ENCODE data around the gene WNK1. TPM values are rescaled to one million over a fixed set of nuclear protein-coding genes. Genes with fewer than 3 reads are reported as not detected.
"Not testable (repeated sequence)": the region's sequence is repeated elsewhere in the genome, so short reads cannot be mapped to it uniquely, and the experiment has no call there.

Gene WNK1
- total and polyA plus RNA-seq, 12 donors: 43.5 to 408 (median 304) TPM

GRCh38 chr12:846421-846820 lies 94.0 kb downstream of the WNK1 start:
- Histone ChIP-seq H3K4me1 (peaks cover 0 to 44% (median 24%) of the 10 kb centered on the region in 9 donors), H3K4me3 (no peak overlapping the region), H3K36me3 (peaks cover 0 to 43% (median 0%) of the 10 kb centered on the region in 9 donors), H3K27ac (no peak overlapping the region), H3K27me3 (no peaks in the 10 kb centered on the region), H3K9me3 (no peaks in the 10 kb centered on the region)
- no peak for ATAC-seq
- no peak for TF ChIP-seq CTCF (IDR thresholded peaks at IDR 0.05)
- 72 to 81% methylated on average over 2 of the region's 2 CpGs for WGBS, 2 donors
- intact Hi-C loops (cut with DNase I): no loop called here
- DNase-seq: no peak

GRCh38 chr12:848173-848865 lies 95.9 kb downstream of the WNK1 start:
- no peak for TF ChIP-seq CTCF (IDR thresholded peaks at IDR 0.05)
- WGBS, 2 donors: 74 to 75% methylated on average over 2 of the region's 2 CpGs
- Histone ChIP-seq H3K27me3 (no peaks in the 10 kb centered on the region), H3K4me1 (peaks cover 0 to 53% (median 39%) of the 10 kb centered on the region in 9 donors), H3K27ac (peak overlapping the region in 2 of 10 donors; percentile 3 to 57), H3K4me3 (no peak overlapping the region), H3K9me3 (no peaks in the 10 kb centered on the region), H3K36me3 (peaks cover 0 to 33% (median 0%) of the 10 kb centered on the region in 9 donors)
- DNase-seq (no peak), ATAC-seq (no peak)
- intact Hi-C loops (cut with DNase I): no loop called here

GRCh38 chr12:848882-849527 lies 96.6 kb downstream of the WNK1 start:
- intact Hi-C loops (cut with DNase I): no loop called here
- peaks cover 0 to 53% (median 39%) of the 10 kb centered on the region in 9 donors for H3K4me1 ChIP-seq
- peak overlapping the region in 2 of 10 donors; percentile 3 to 57 for H3K27ac ChIP-seq
- peak in 1 of 8 donors; percentile 44 for ATAC-seq
- no peaks in the 10 kb centered on the region for H3K27me3 ChIP-seq
- no peaks in the 10 kb centered on the region for H3K9me3 ChIP-seq
- no peak overlapping the region for H3K4me3 ChIP-seq
- peaks cover 0 to 27% (median 0%) of the 10 kb centered on the region in 9 donors for H3K36me3 ChIP-seq
- DNase-seq: no peak
- TF ChIP-seq CTCF (IDR thresholded peaks at IDR 0.05): no peak
- WGBS, 2 donors: 81 to 82% methylated on average over 2 of the region's 2 CpGs

- intact Hi-C loops (cut with DNase I); ATAC-seq: not testable (repeated sequence)
- peaks cover 0 to 53% (median 39%) of the 10 kb centered on the region in 9 donors for H3K4me1 ChIP-seq
Observed at GRCh38 chr12:849733-850437, 97.5 kb downstream of the WNK1 start.

More at GRCh38 chr12:849733-850437, 97.5 kb downstream of the WNK1 start:
- not testable (repeated sequence) for H3K27ac ChIP-seq, H3K9me3 ChIP-seq, DNase-seq, H3K27me3 ChIP-seq, H3K4me3 ChIP-seq
- H3K36me3 ChIP-seq: peaks cover 0 to 23% (median 0%) of the 10 kb centered on the region in 9 donors
- 84 to 100% methylated on average over 1 to 2 of the region's 4 CpGs for WGBS, 2 donors
